IMR-90 (cell line): ENCODE data around the gene PF4V1. TPM values are rescaled to one million over a fixed set of nuclear protein-coding genes. Genes with fewer than 3 reads are reported as not detected.

Experiments
- ATAC-seq: fragments of 200-7000 bp; cut with Tn5 transposase; 2 replicates; pipeline ENCODE4 v1.9.1; 2020; ENCODE audit warnings: low read depth, mild to moderate bottlenecking, moderate library complexity
- BruUV-seq: library from RNA; stranded (reverse); fragments of 400-500 nt; replicated peaks from 2 replicates; lab custom pipeline; 2021; lab: Mats Ljungman, UMichigan
- CTCF ChIA-PET: fragments of 300-600 bp; formaldehyde crosslinking; extraction: SDS; loops from one replicate; lab custom pipeline; 2021; ENCODE audit warnings: antibody characterized with exemption; lab: Yijun Ruan, JAX
- POLR2A ChIA-PET: fragments of 300-600 bp; sonication (Branson Sonifier 250); formaldehyde crosslinking; loops from one replicate; lab custom pipeline; 2022; ENCODE audit warnings: antibody characterized with exemption; ENCODE audit not compliant: unreplicated experiment; lab: Charles Lee
- DNase-seq: peaks from one replicate; pipeline ENCODE4 v3.0.0; 2013
- H2AFZ ChIP-seq: replicated peaks from 2 replicates; pipeline ENCODE3; 2013; ENCODE audit warnings: low read length, mild to moderate bottlenecking; ENCODE audit not compliant: poor library complexity
- H2AK5ac ChIP-seq: 2 replicates; pipeline ENCODE4 v1.6.1; 2013; ENCODE audit warnings: low read depth, low read length, inconsistent platforms
- H2AK9ac ChIP-seq: replicated peaks from 2 replicates; pipeline ENCODE3; 2013; ENCODE audit warnings: mild to moderate bottlenecking, low read depth, low read length, moderate library complexity; ENCODE audit not compliant: poor library complexity
- H2BK120ac ChIP-seq: 2 replicates; pipeline ENCODE4 v1.6.1; 2013; ENCODE audit warnings: low read depth, low read length, inconsistent platforms
- H2BK15ac ChIP-seq: 3 replicates; pipeline ENCODE4 v1.6.1; 2013; ENCODE audit warnings: low read depth, low read length, inconsistent platforms
- H2BK20ac ChIP-seq: 2 replicates; pipeline ENCODE4 v1.6.1; 2013; ENCODE audit warnings: low read depth, mild to moderate bottlenecking, inconsistent platforms, low read length, moderate library complexity
- H2BK5ac ChIP-seq: 2 replicates; pipeline ENCODE4 v1.6.1; 2013; ENCODE audit warnings: mild to moderate bottlenecking, low read depth, low read length, inconsistent platforms; ENCODE audit not compliant: poor library complexity, severe bottlenecking
- H3K14ac ChIP-seq: replicated peaks from 2 replicates; pipeline ENCODE4 v1.6.1; 2013; ENCODE audit warnings: low read depth, low read length, inconsistent platforms
- H3K18ac ChIP-seq: 2 replicates; pipeline ENCODE4 v1.6.1; 2013; ENCODE audit warnings: low read depth, low read length, control low read depth
- H3K23ac ChIP-seq: 2 replicates; pipeline ENCODE4 v1.6.1; 2013; ENCODE audit warnings: low read depth, low read length, inconsistent platforms
- H3K27ac ChIP-seq: 2 replicates; pipeline ENCODE4 v1.5.1; 2013; ENCODE audit warnings: mild to moderate bottlenecking, control low read depth, low read length; ENCODE audit not compliant: insufficient read depth
- H3K27me3 ChIP-seq: 2 replicates; pipeline ENCODE4 v1.6.1; 2013; ENCODE audit warnings: low read length; ENCODE audit not compliant: control insufficient read depth, insufficient read depth
- H3K36me3 ChIP-seq: 2 replicates; pipeline ENCODE4 v1.6.1; 2013; ENCODE audit warnings: low read length, mixed read lengths; ENCODE audit not compliant: control insufficient read depth, insufficient read depth
- H3K4ac ChIP-seq: 2 replicates; pipeline ENCODE4 v1.6.1; 2013; ENCODE audit warnings: low read depth, low read length, inconsistent platforms
- H3K4me1 ChIP-seq: 2 replicates; pipeline ENCODE4 v1.6.1; 2013; ENCODE audit warnings: low read length, mixed read lengths; ENCODE audit not compliant: control insufficient read depth, insufficient read depth
- H3K4me2 ChIP-seq: 2 replicates; pipeline ENCODE4 v1.6.1; 2013; ENCODE audit warnings: low read depth, mild to moderate bottlenecking, control low read depth, low read length, moderate library complexity
- H3K4me3 ChIP-seq: 2 replicates; pipeline ENCODE4 v1.5.1; 2013; ENCODE audit warnings: low read depth, mild to moderate bottlenecking, control low read depth, low read length, moderate library complexity; ENCODE audit not compliant: insufficient read depth
- H3K56ac ChIP-seq: 2 replicates; pipeline ENCODE4 v1.6.1; 2013; ENCODE audit warnings: low read length, inconsistent platforms; ENCODE audit not compliant: insufficient read depth; ENCODE audit errors: extremely low read depth
- H3K79me1 ChIP-seq, 2 experiments: 2 replicates each; pipeline ENCODE4 v1.6.1; 2013; ENCODE audit warnings: low read length in 2 of 2, inconsistent platforms in 1 of 2, low read depth in 1 of 2
- H3K9ac ChIP-seq: 2 replicates; pipeline ENCODE4 v1.6.1; 2013; ENCODE audit warnings: low read depth, low read length, control low read depth
- H3K9me1 ChIP-seq: 2 replicates; pipeline ENCODE4 v1.6.1; 2013; ENCODE audit warnings: low read length, inconsistent platforms; ENCODE audit not compliant: insufficient read depth
- H3K9me3 ChIP-seq: 2 replicates; pipeline ENCODE4 v1.6.1; 2013; ENCODE audit warnings: low read length; ENCODE audit not compliant: control insufficient read depth, insufficient read depth
- H4K20me1 ChIP-seq: 2 replicates; pipeline ENCODE4 v1.6.1; 2013; ENCODE audit warnings: low read length, inconsistent platforms; ENCODE audit not compliant: insufficient read depth
- H4K5ac ChIP-seq: 2 replicates; pipeline ENCODE4 v1.6.1; 2013; ENCODE audit warnings: mild to moderate bottlenecking, low read depth, low read length, control low read depth
- H4K8ac ChIP-seq, 2 experiments: 2 replicates each; pipeline ENCODE4 v1.6.1; 2013; ENCODE audit warnings: low read depth in 2 of 2, low read length in 2 of 2, control low read depth in 1 of 2, inconsistent platforms in 1 of 2
- H4K91ac ChIP-seq: 2 replicates; pipeline ENCODE4 v1.6.1; 2013; ENCODE audit warnings: low read depth, low read length, inconsistent platforms; ENCODE audit not compliant: insufficient read depth
- CEBPB ChIP-seq: IDR thresholded peaks from 2 replicates; pipeline ENCODE4 v1.6.1; 2012; ENCODE audit warnings: low read depth, low read length, improper control_type of control experiment
- CHD1 ChIP-seq: IDR thresholded peaks from 2 replicates; pipeline ENCODE4 v1.6.1; 2012; ENCODE audit warnings: low read depth, low read length, improper control_type of control experiment
- CTCF ChIP-seq: conservative IDR thresholded peaks from 2 replicates; pipeline ENCODE4 v1.5.1; 2012; ENCODE audit warnings: mild to moderate bottlenecking, low read depth, low read length, improper control_type of control experiment
- MAFK ChIP-seq: IDR thresholded peaks from 2 replicates; pipeline ENCODE4 v1.6.1; 2012; ENCODE audit warnings: low read depth, low read length, improper control_type of control experiment
- RFX5 ChIP-seq: IDR thresholded peaks from 2 replicates; pipeline ENCODE4 v1.8.0; 2012; ENCODE audit warnings: low read depth, mild to moderate bottlenecking, low read length, moderate library complexity
- SMC3 ChIP-seq: fragments of 150-350 bp; IDR thresholded peaks from 2 replicates; pipeline ENCODE4 v1.6.1; 2016; ENCODE audit warnings: low read depth, mild to moderate bottlenecking, antibody characterized with exemption, low read length, moderate library complexity
- USF2 ChIP-seq: fragments of 150-350 bp; IDR thresholded peaks from 2 replicates; pipeline ENCODE4 v1.6.1; 2017; ENCODE audit warnings: mild to moderate bottlenecking, antibody characterized with exemption, low read length, low read depth
- WGBS, 2 experiments: methylation state at CpG; one replicate each; pipeline versions ENCODE4 v1.1.5 to v1.1.7; 2013; ENCODE audit warnings: missing lambda C conversion rate in 2 of 2; ENCODE audit not compliant: insufficient read length in 1 of 2; ENCODE audit errors: extremely low coverage in 2 of 2; 5-methylcytosine and 5-hydroxymethylcytosine counted together
- dilution Hi-C: fragments of 300-500 bp; cut with HindIII; formaldehyde crosslinking; loops from one replicate; pipeline ENCODE4 v1.14.3; 2018; ENCODE audit warnings: low sequenced_read_pairs; ENCODE audit not compliant: unreplicated experiment
- in situ Hi-C: fragments of 300-500 bp; cut with MboI; formaldehyde crosslinking; loops from 3 replicates; pipeline ENCODE4 v1.14.3; 2019; ENCODE audit warnings: low sequenced_read_pairs, inconsistent platforms, mixed read lengths
- intact Hi-C: fragments of 100-400 bp; cut with micrococcal nuclease; formaldehyde crosslinking; loops from 2 replicates; pipeline ENCODE4 v1.10.0; 2022
- polyA plus RNA-seq, 3 experiments: library from polyadenylated mRNA; depleted of rRNA; stranded (reverse); fragments of >200 nt; gene quantifications; 2 replicates each; pipeline ENCODE4 v1.2.3, GENCODE V29; 2012; ENCODE audit warnings: low replicate concordance in 1 of 3
- total RNA-seq: library from RNA; depleted of rRNA; stranded (reverse); fragments of >200 nt; gene quantifications from 2 replicates; pipeline ENCODE4 v1.2.3, GENCODE V29; 2012

The PF4V1 gene
- total and polyA plus RNA-seq, 2 of the 4 experiments (the other 2 are of a cell fraction) = not detected

- H2BK15ac ChIP-seq = no peak overlapping the region
- no peak overlapping the region for H3K4ac ChIP-seq
- no peak overlapping the region for H3K9ac ChIP-seq
- H2AK9ac ChIP-seq = no peak overlapping the region
- no peak overlapping the region for H4K91ac ChIP-seq
- peaks cover under 1% of the 10 kb centered on the region; the same call in 1 of the 2 replicates for H3K9me3 ChIP-seq
- DNase-seq (no peak), ATAC-seq (no peak)
- H3K4me2 ChIP-seq = no peak overlapping the region
- dilution Hi-C loops = no loop called here
- H2AK5ac ChIP-seq = no peak overlapping the region
- H3K27ac ChIP-seq = no peak overlapping the region
- no peak overlapping the region for H3K14ac ChIP-seq
- no peak overlapping the region for H3K4me3 ChIP-seq
- peaks cover 3% of the 10 kb centered on the region; the same call in 1 of the 2 replicates for H3K4me1 ChIP-seq
- no peak overlapping the region for H2BK20ac ChIP-seq
- no peaks in the 10 kb centered on the region for H3K79me1 ChIP-seq
- no CpG with 5 or more reads among the region's 2 CpGs for WGBS, 2 experiments
- no peak overlapping the region for H3K56ac ChIP-seq
- intact Hi-C loops = no loop called here
- no peaks in the 10 kb centered on the region for H4K20me1 ChIP-seq
- no peak overlapping the region for H2AFZ ChIP-seq
- H2BK120ac ChIP-seq = no peak overlapping the region
- H4K8ac ChIP-seq = no peak overlapping the region
- TF ChIP-seq CHD1 (no peak), USF2 (no peak), RFX5 (no peak), SMC3 (no peak), MAFK (no peak), CEBPB (no peak), CTCF (no peak)
- H4K5ac ChIP-seq = no peak overlapping the region
- no peak overlapping the region for H3K23ac ChIP-seq
- no TSS peak for BruUV-seq
- CTCF ChIA-PET = no interaction called here
- POLR2A ChIA-PET = no interaction called here
- in situ Hi-C loops = no loop called here
- peaks cover 4% of the 10 kb centered on the region for H3K27me3 ChIP-seq
- no peak overlapping the region for H3K18ac ChIP-seq
- H3K9me1 ChIP-seq = no peaks in the 10 kb centered on the region
- H2BK5ac ChIP-seq = no peak overlapping the region
- H3K36me3 ChIP-seq = no peaks in the 10 kb centered on the region
These were observed 21.5 kb upstream of the PF4V1 start for GRCh38 chr4:73831569-73831968.
